Activated CD4-positive, alpha-beta T cell treated with anti-CD3 and anti-CD28 coated beads, Interleukin-2, amount 50 U/mL, for 4 hours (primary cell): ENCODE measurements around the gene TMEM138.

Source experiments
- DNase-seq, 2 experiments: peaks; one replicate each; pipeline ENCODE4 v3.0.0-alpha.2; 2020

TMEM138 gene

GRCh38 chr11:61361741-61362541 lies at the start of gene TMEM138, which contains the start of gene CYB561A3:
TMEM138 (plus strand) TSS chr11:61362374; CDS start chr11:61364391, 2,017 bp downstream.
CYB561A3 (minus strand) TSS chr11:61361882; CDS start chr11:61356713, 5,169 bp downstream.
- peak; percentile 80 to 84 for DNase-seq

GRCh38 chr11:61315260-61315659 lies 46.9 kb upstream of the TMEM138 start:
- no peak for DNase-seq

- no peak for DNase-seq
Observed at GRCh38 chr11:61325649-61326414, 36.3 kb upstream of the TMEM138 start.

- DNase-seq = no peak
Observed at GRCh38 chr11:61327669-61328071, 34.5 kb upstream of the TMEM138 start.

GRCh38 chr11:61328351-61328750 lies 33.8 kb upstream of the TMEM138 start:
- DNase-seq = no peak

- DNase-seq = no peak
Observed at GRCh38 chr11:61329871-61330270, 32.3 kb upstream of the TMEM138 start.

- DNase-seq = no peak
Observed at GRCh38 chr11:61331651-61332050, 30.5 kb upstream of the TMEM138 start.

GRCh38 chr11:61332281-61332796 lies 29.8 kb upstream of the TMEM138 start:
- DNase-seq = no peak

- peak; percentile 95 to 96 for DNase-seq
Observed at GRCh38 chr11:61332797-61333549, 29.2 kb upstream of the TMEM138 start, which contains the start of the genes DDB1 and TKFC. DDB1 (minus strand) TSS chr11:61333105; CDS start chr11:61332968, 137 bp downstream. TKFC (plus strand) TSS chr11:61333228; CDS start chr11:61334729, 1,501 bp downstream.

- DNase-seq = peak in 1 of 2 experiments; percentile 10
Observed at GRCh38 chr11:61333550-61334433, 28.4 kb upstream of the TMEM138 start.

- DNase-seq = no peak
Observed at GRCh38 chr11:61334434-61335354, 27.5 kb upstream of the TMEM138 start.

GRCh38 chr11:61335355-61335710 lies 26.8 kb upstream of the TMEM138 start:
- no peak for DNase-seq

GRCh38 chr11:61336171-61336935 lies 25.8 kb upstream of the TMEM138 start:
- DNase-seq = peak; percentile 70 to 75

GRCh38 chr11:61337706-61338470 lies 24.3 kb upstream of the TMEM138 start:
- DNase-seq = no peak

- DNase-seq = no peak
Observed at GRCh38 chr11:61338783-61339489, 23.2 kb upstream of the TMEM138 start.

GRCh38 chr11:61339490-61339878 lies 22.7 kb upstream of the TMEM138 start:
- no peak for DNase-seq

- DNase-seq = no peak
Observed at GRCh38 chr11:61340979-61341378, 21.2 kb upstream of the TMEM138 start.

GRCh38 chr11:61341706-61342105 lies 20.5 kb upstream of the TMEM138 start:
- no peak for DNase-seq
